Effector memory CD8-positive, alpha-beta T cell (primary cell): Measurements from ENCODE around the gene P2RY10.

ENCODE experiments used
- ATAC-seq: fragments of 150-1000 bp; cut with Tn5 transposase; replicated peaks from 2 replicates; pipeline ENCODE4 v1.10.0; 2021; ENCODE audit warnings: mild to moderate bottlenecking, moderate library complexity
- DNase-seq, 3 experiments: peaks; one replicate each; pipeline ENCODE4 v3.0.0; 2021
- H3K27ac Mint-ChIP-seq, 2 donors: one replicate each; pipeline ENCODE4 v1.8.0; 2022; ENCODE audit warnings: mild to moderate bottlenecking in 2 of 2, mixed read lengths in 2 of 2, moderate library complexity in 2 of 2
- H3K27me3 Mint-ChIP-seq, 2 donors: one replicate each; pipeline ENCODE4 v1.8.0; 2022; ENCODE audit warnings: mixed read lengths in 2 of 2
- H3K36me3 Mint-ChIP-seq: one replicate; pipeline ENCODE4 v1.8.0; 2022; ENCODE audit warnings: mild to moderate bottlenecking, moderate library complexity, mixed read lengths; ENCODE audit not compliant: insufficient read depth
- H3K4me1 Mint-ChIP-seq, 2 donors: one replicate each; pipeline ENCODE4 v1.8.0; 2022; ENCODE audit warnings: low read depth in 2 of 2, mixed read lengths in 2 of 2
- H3K4me3 Mint-ChIP-seq, 2 donors: one replicate each; pipeline ENCODE4 v1.8.0; 2022; ENCODE audit warnings: mild to moderate bottlenecking in 2 of 2, mixed read lengths in 2 of 2, moderate library complexity in 2 of 2
- H3K9me3 Mint-ChIP-seq, 2 donors: one replicate each; pipeline ENCODE4 v1.8.0; 2022; ENCODE audit warnings: mixed read lengths in 2 of 2
- total RNA-seq, 9 experiments: gene quantifications; one replicate each; lab custom pipeline; 2026; lab: John Stamatoyannopoulos, UW

P2RY10 gene
- total RNA-seq: 20.7 to 225 (median 67.8) reads per million in 9 experiments

- DNase-seq: peak; percentile 25 to 40 (median 25)
- Mint-ChIP-seq H3K4me3 (peak within 1 kb of the TSS; percentile 86 to 96), H3K36me3 (peaks cover 13% of the 10 kb centered on the region), H3K9me3 (no peaks in the 10 kb centered on the region), H3K27ac (peak within 1 kb of the TSS; percentile 95 to 99), H3K4me1 (peaks cover 26 to 29% of the 10 kb centered on the region in 2 donors), H3K27me3 (no peaks in the 10 kb centered on the region)
- peak; percentile 89 for ATAC-seq
These were observed at the start of gene P2RY10 for GRCh38 chrX:78945186-78945912. P2RY10 (plus strand) TSS chrX:78945391; CDS start chrX:78960521, 15,130 bp downstream.

- H3K36me3 Mint-ChIP-seq: no peaks in the 10 kb centered on the region
- H3K9me3 Mint-ChIP-seq: no peaks in the 10 kb centered on the region
- H3K27ac Mint-ChIP-seq: peak overlapping the region in 1 of 2 donors; percentile 44
- H3K4me1 Mint-ChIP-seq: peaks cover 2 to 11% of the 10 kb centered on the region in 2 donors
- DNase-seq (no peak), ATAC-seq (no peak)
- no peak overlapping the region for H3K4me3 Mint-ChIP-seq
- H3K27me3 Mint-ChIP-seq: no peaks in the 10 kb centered on the region
These were observed 22.4 kb upstream of the P2RY10 start for GRCh38 chrX:78922754-78923153.

- DNase-seq (no peak), ATAC-seq (no peak)
- H3K4me3 Mint-ChIP-seq: peak overlapping the region in 1 of 2 donors; percentile 2
- H3K36me3 Mint-ChIP-seq: no peaks in the 10 kb centered on the region
- no peaks in the 10 kb centered on the region for H3K27me3 Mint-ChIP-seq
- no peaks in the 10 kb centered on the region for H3K9me3 Mint-ChIP-seq
- H3K4me1 Mint-ChIP-seq: peaks cover 2 to 11% of the 10 kb centered on the region in 2 donors
- peak overlapping the region in 1 of 2 donors; percentile 14 for H3K27ac Mint-ChIP-seq
These were observed 21.8 kb upstream of the P2RY10 start for GRCh38 chrX:78923198-78924015.

- H3K4me3 Mint-ChIP-seq: no peak overlapping the region
These were observed 13.4 kb upstream of the P2RY10 start for GRCh38 chrX:78931814-78932213.

GRCh38 chrX:78934866-78935265 lies 10.3 kb upstream of the P2RY10 start:
- no peaks in the 10 kb centered on the region for H3K9me3 Mint-ChIP-seq
- ATAC-seq (no peak), DNase-seq (no peak)
- H3K27ac Mint-ChIP-seq: peak overlapping the region in 1 of 2 donors; percentile 65
- H3K4me3 Mint-ChIP-seq: no peak overlapping the region
- no peaks in the 10 kb centered on the region for H3K4me1 Mint-ChIP-seq
- no peaks in the 10 kb centered on the region for H3K36me3 Mint-ChIP-seq
- H3K27me3 Mint-ChIP-seq: no peaks in the 10 kb centered on the region

More at GRCh38 chrX:78931814-78932213, 13.4 kb upstream of the P2RY10 start:
- Mint-ChIP-seq H3K27ac (no peak overlapping the region), H3K27me3 (no peaks in the 10 kb centered on the region), H3K4me1 (no peaks in the 10 kb centered on the region), H3K9me3 (no peaks in the 10 kb centered on the region), H3K36me3 (no peaks in the 10 kb centered on the region)
- no peak for ATAC-seq
- DNase-seq: no peak

GRCh38 chrX:78944351-78944750 lies 840 bp upstream of the P2RY10 start:
- H3K4me1 Mint-ChIP-seq: peaks cover 19 to 22% of the 10 kb centered on the region in 2 donors
- H3K9me3 Mint-ChIP-seq: no peaks in the 10 kb centered on the region
- no peaks in the 10 kb centered on the region for H3K27me3 Mint-ChIP-seq
- ATAC-seq: no peak
- H3K27ac Mint-ChIP-seq: peak overlapping the region; percentile 95 to 99
- peaks cover 13% of the 10 kb centered on the region for H3K36me3 Mint-ChIP-seq
- DNase-seq: no peak
- peak overlapping the region; percentile 86 to 96 for H3K4me3 Mint-ChIP-seq

- Mint-ChIP-seq H3K36me3 (peaks cover 13% of the 10 kb centered on the region), H3K27ac (peak overlapping the region; percentile 95 to 99), H3K9me3 (no peaks in the 10 kb centered on the region), H3K4me3 (peak overlapping the region; percentile 86 to 96), H3K27me3 (no peaks in the 10 kb centered on the region), H3K4me1 (peaks cover 26 to 33% of the 10 kb centered on the region in 2 donors)
- no peak for DNase-seq
- no peak for ATAC-seq
These were observed 1.2 kb downstream of the P2RY10 start for GRCh38 chrX:78946178-78946931.

- Mint-ChIP-seq H3K4me3 (peak overlapping the region; percentile 86 to 96), H3K36me3 (peaks cover 30% of the 10 kb centered on the region), H3K27me3 (no peaks in the 10 kb centered on the region), H3K27ac (peak overlapping the region; percentile 76 to 99), H3K9me3 (no peaks in the 10 kb centered on the region), H3K4me1 (peaks cover 36 to 53% of the 10 kb centered on the region in 2 donors)
- ATAC-seq (no peak), DNase-seq (no peak)
These were observed 5.0 kb downstream of the P2RY10 start for GRCh38 chrX:78950009-78950835.

- DNase-seq: no peak
- Mint-ChIP-seq H3K4me1 (peaks cover 44 to 64% of the 10 kb centered on the region in 2 donors), H3K4me3 (peak overlapping the region; percentile 34 to 67), H3K27me3 (no peaks in the 10 kb centered on the region), H3K27ac (peak overlapping the region; percentile 83 to 95), H3K36me3 (peaks cover 41% of the 10 kb centered on the region), H3K9me3 (no peaks in the 10 kb centered on the region)
- no peak for ATAC-seq
These were observed 12.0 kb downstream of the P2RY10 start for GRCh38 chrX:78957049-78957767.

- Mint-ChIP-seq H3K4me1 (peaks cover 39 to 60% of the 10 kb centered on the region in 2 donors), H3K4me3 (peak overlapping the region; percentile 34 to 67), H3K27me3 (no peaks in the 10 kb centered on the region), H3K36me3 (peaks cover 40% of the 10 kb centered on the region), H3K9me3 (no peaks in the 10 kb centered on the region), H3K27ac (peak overlapping the region; percentile 83 to 95)
- ATAC-seq: peak; percentile 47
- DNase-seq: no peak
These were observed 12.6 kb downstream of the P2RY10 start for GRCh38 chrX:78957768-78958130.

GRCh38 chrX:78958419-78959116 lies 13.4 kb downstream of the P2RY10 start:
- ATAC-seq (peak; percentile 60), DNase-seq (no peak)
- peaks cover 34% of the 10 kb centered on the region for H3K36me3 Mint-ChIP-seq
- no peaks in the 10 kb centered on the region for H3K9me3 Mint-ChIP-seq
- peak overlapping the region; percentile 83 to 95 for H3K27ac Mint-ChIP-seq
- H3K4me1 Mint-ChIP-seq: peaks cover 37 to 62% of the 10 kb centered on the region in 2 donors
- no peaks in the 10 kb centered on the region for H3K27me3 Mint-ChIP-seq
- peak overlapping the region; percentile 30 to 42 for H3K4me3 Mint-ChIP-seq
